Caco-2 (cell line): ENCODE results near the gene COL19A1. TPM values are rescaled to one million over a fixed set of nuclear protein-coding genes. Genes with fewer than 3 reads are reported as not detected.

ENCODE experiments used
- BruUV-seq: library from RNA; stranded (reverse); fragments of 400-500 nt; replicated peaks from 2 replicates; lab custom pipeline; 2021; lab: Mats Ljungman, UMichigan
- CTCF ChIA-PET: fragments of 300-600 bp; sonication (Branson Sonifier 250); formaldehyde crosslinking; loops from one replicate; lab custom pipeline; 2022; ENCODE audit warnings: antibody characterized with exemption; lab: Charles Lee
- POLR2A ChIA-PET: fragments of 300-600 bp; sonication (Branson Sonifier 250); formaldehyde crosslinking; loops from one replicate; lab custom pipeline; 2022; ENCODE audit warnings: antibody characterized with exemption; lab: Charles Lee
- DNase-seq, 2 experiments: peaks; one replicate each; pipeline versions ENCODE4 v3.0.0 to v3.0.0-alpha.2; 2020 to 2022
- H3K27me3 ChIP-seq: replicated peaks from 2 replicates; pipeline ENCODE4 v1.6.0; 2011; ENCODE audit warnings: low read length; ENCODE audit not compliant: control insufficient read depth, insufficient read depth
- H3K36me3 ChIP-seq: 2 replicates; pipeline ENCODE4 v1.5.1; 2011; ENCODE audit warnings: low read length; ENCODE audit not compliant: control insufficient read depth, insufficient read depth
- H3K4me1 ChIP-seq: fragments of 250-450 bp; sonication (Bioruptor Pico); 2 replicates; pipeline ENCODE4 v1.5.1; 2020; ENCODE audit warnings: mild to moderate bottlenecking
- H3K4me3 ChIP-seq: 2 replicates; pipeline ENCODE4 v1.5.1; 2011; ENCODE audit warnings: low read depth, mild to moderate bottlenecking, control low read depth, low read length
- H3K9me3 ChIP-seq: fragments of 250-450 bp; sonication (Bioruptor Pico); 2 replicates; pipeline ENCODE4 v1.5.1; 2020; ENCODE audit warnings: mild to moderate bottlenecking, moderate library complexity
- H3K27ac Mint-ChIP-seq: one replicate; pipeline ENCODE4 v1.8.0; 2022; ENCODE audit warnings: mixed read lengths; ENCODE audit not compliant: unreplicated experiment
- H3K27me3 Mint-ChIP-seq: one replicate; pipeline ENCODE4 v1.8.0; 2022; ENCODE audit warnings: mixed read lengths; ENCODE audit not compliant: insufficient read depth, unreplicated experiment
- H3K36me3 Mint-ChIP-seq: one replicate; pipeline ENCODE4 v1.8.0; 2022; ENCODE audit warnings: mild to moderate bottlenecking, mixed read lengths; ENCODE audit not compliant: insufficient read depth, unreplicated experiment
- H3K4me1 Mint-ChIP-seq: one replicate; pipeline ENCODE4 v1.8.0; 2022; ENCODE audit warnings: low read depth, mixed read lengths; ENCODE audit not compliant: unreplicated experiment
- H3K4me3 Mint-ChIP-seq: one replicate; pipeline ENCODE4 v1.8.0; 2022; ENCODE audit warnings: mild to moderate bottlenecking, moderate library complexity, mixed read lengths; ENCODE audit not compliant: unreplicated experiment
- H3K9me3 Mint-ChIP-seq: one replicate; pipeline ENCODE4 v1.8.0; 2022; ENCODE audit warnings: mixed read lengths; ENCODE audit not compliant: unreplicated experiment
- CTCF ChIP-seq, 2 experiments: fragments of 200-600 bp in 1 of 2; IDR thresholded peaks; 1 replicate in 1 of 2; 2 replicates in 1 of 2; pipeline versions ENCODE4 v1.5.1 to v1.8.0; 2011 to 2022; ENCODE audit warnings: antibody characterized with exemption in 1 of 2, control low read depth in 1 of 2, inconsistent platforms in 1 of 2, low read depth in 1 of 2, low read length in 1 of 2, mild to moderate bottlenecking in 1 of 2, moderate library complexity in 1 of 2; ENCODE audit not compliant: insufficient read depth in 1 of 2, severe bottlenecking in 1 of 2, unreplicated experiment in 1 of 2
- intact Hi-C: fragments of 100-400 bp; cut with micrococcal nuclease; formaldehyde crosslinking; loops from one replicate; pipeline ENCODE4 v1.10.0; 2022; ENCODE audit not compliant: unreplicated experiment
- total RNA-seq: library from RNA; stranded (reverse); gene quantifications from 2 replicates; pipeline ENCODE4 v1.2.3, GENCODE V29; 2022

The COL19A1 gene
- total RNA-seq, 1 experiment from 2014 or later = not detected

GRCh38 chr6:70145178-70145577 lies 278.8 kb downstream of the COL19A1 start:
- Mint-ChIP-seq H3K4me1 (no peaks in the 10 kb centered on the region), H3K27ac (no peak overlapping the region), H3K4me3 (no peak overlapping the region), H3K9me3 (no peaks in the 10 kb centered on the region), H3K27me3 (peaks cover 8% of the 10 kb centered on the region), H3K36me3 (no peaks in the 10 kb centered on the region)
- H3K4me3 ChIP-seq = no peak overlapping the region
- H3K36me3 ChIP-seq = no peaks in the 10 kb centered on the region
- H3K9me3 ChIP-seq = no peaks in the 10 kb centered on the region
- H3K4me1 ChIP-seq = no peaks in the 10 kb centered on the region
- no peak for TF ChIP-seq CTCF (IDR thresholded peaks at IDR 0.05; ENCODE audit: insufficient read depth in 1 of 2, low read depth in 1 of 2, low read length in 1 of 2, severe bottlenecking in 1 of 2, unreplicated experiment in 1 of 2)
- intact Hi-C loops = no loop called here
- ChIA-PET POLR2A (no interaction called here), CTCF (no interaction called here)
- BruUV-seq = no TSS peak
- H3K27me3 ChIP-seq = no peaks in the 10 kb centered on the region
- DNase-seq = no peak

DNA sequence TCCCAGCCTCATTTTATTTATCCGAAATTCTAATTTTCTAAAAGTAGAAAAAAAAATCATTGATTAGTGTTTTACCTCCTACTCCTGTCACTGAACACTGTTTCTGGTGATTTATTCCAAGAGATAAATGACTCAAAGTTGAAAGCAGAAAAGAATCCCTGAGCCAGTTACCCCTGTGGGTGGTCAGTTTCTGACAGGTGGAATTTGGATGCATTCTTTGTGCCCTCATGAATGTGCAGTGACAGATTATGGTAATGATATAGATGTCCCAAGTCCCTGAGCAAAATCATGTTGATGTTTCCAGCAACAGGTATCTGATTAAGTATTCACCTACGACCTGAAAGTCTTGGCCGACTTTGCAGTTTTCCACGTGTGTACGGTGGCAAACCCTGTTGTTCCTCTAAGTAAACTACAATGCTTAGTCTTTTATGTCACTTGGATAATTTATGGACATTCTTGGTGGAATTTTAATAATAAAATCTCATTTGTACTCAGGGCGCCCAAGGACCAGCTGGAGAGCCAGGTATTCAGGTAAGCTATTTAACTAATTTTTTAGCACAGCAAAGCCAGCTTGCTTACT lies 282.9 kb downstream of the COL19A1 start:
- ChIA-PET CTCF (no interaction called here), POLR2A (no interaction called here)
- BruUV-seq = no TSS peak
- Histone ChIP-seq H3K9me3 (no peaks in the 10 kb centered on the region), H3K27me3 (no peaks in the 10 kb centered on the region), H3K4me1 (no peaks in the 10 kb centered on the region), H3K36me3 (no peaks in the 10 kb centered on the region), H3K4me3 (no peak overlapping the region)
- no peak for TF ChIP-seq CTCF (IDR thresholded peaks at IDR 0.05; ENCODE audit: insufficient read depth in 1 of 2, low read depth in 1 of 2, low read length in 1 of 2, severe bottlenecking in 1 of 2, unreplicated experiment in 1 of 2)
- H3K36me3 Mint-ChIP-seq = no peaks in the 10 kb centered on the region
- DNase-seq = no peak
- H3K4me1 Mint-ChIP-seq = no peaks in the 10 kb centered on the region
- no peak overlapping the region for H3K27ac Mint-ChIP-seq
- intact Hi-C loops = no loop called here
- H3K27me3 Mint-ChIP-seq = peaks cover 8% of the 10 kb centered on the region
- no peaks in the 10 kb centered on the region for H3K9me3 Mint-ChIP-seq
- no peak overlapping the region for H3K4me3 Mint-ChIP-seq

DNA sequence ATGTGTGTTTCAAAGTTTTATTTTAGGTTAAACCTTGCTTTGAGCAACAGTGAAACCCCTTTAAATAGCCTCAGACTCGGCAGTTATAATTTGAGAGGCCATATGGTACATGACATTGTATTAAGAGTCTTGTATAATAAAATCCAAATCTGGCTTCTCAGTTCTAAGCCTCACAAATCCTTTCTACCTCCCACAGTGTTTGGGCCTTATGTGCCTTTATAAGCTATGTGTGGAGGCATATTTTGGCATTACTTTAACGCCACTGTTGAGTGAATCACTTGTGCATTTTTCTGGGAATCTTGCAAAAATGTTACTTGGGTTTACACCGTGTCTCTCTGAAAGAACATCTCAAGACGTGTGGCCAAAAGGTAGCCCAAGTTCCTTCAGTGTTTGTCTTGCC lies 284.2 kb downstream of the COL19A1 start:
- H3K4me1 ChIP-seq = no peaks in the 10 kb centered on the region
- no peaks in the 10 kb centered on the region for H3K4me1 Mint-ChIP-seq
- peaks cover 8% of the 10 kb centered on the region for H3K27me3 Mint-ChIP-seq
- no peak for TF ChIP-seq CTCF (IDR thresholded peaks at IDR 0.05; ENCODE audit: insufficient read depth in 1 of 2, low read depth in 1 of 2, low read length in 1 of 2, severe bottlenecking in 1 of 2, unreplicated experiment in 1 of 2)
- H3K36me3 ChIP-seq = no peaks in the 10 kb centered on the region
- POLR2A ChIA-PET = no interaction called here
- DNase-seq = no peak
- CTCF ChIA-PET = no interaction called here
- H3K9me3 Mint-ChIP-seq = no peaks in the 10 kb centered on the region
- H3K4me3 Mint-ChIP-seq = no peak overlapping the region
- no peaks in the 10 kb centered on the region for H3K36me3 Mint-ChIP-seq
- no peak overlapping the region for H3K27ac Mint-ChIP-seq
- H3K27me3 ChIP-seq = no peaks in the 10 kb centered on the region
- intact Hi-C loops = no loop called here
- H3K9me3 ChIP-seq = no peaks in the 10 kb centered on the region
- H3K4me3 ChIP-seq = no peak overlapping the region
- no TSS peak for BruUV-seq
